Lower leg skin (tissue), 3 donors: ENCODE measurements around the gene RALGPS2.

Source experiments
- POLR2A ChIP-seq, 2 donors: fragments of 450-650 bp; IDR thresholded peaks; one replicate each; pipeline ENCODE4 v1.6.1; 2016 to 2017; ENCODE audit warnings: antibody characterized with exemption in 2 of 2, mild to moderate bottlenecking in 1 of 2, moderate library complexity in 1 of 2
- TF ChIP-seq, protein P1 (sequence below), 3 donors: fragments of 450-650 bp; IDR thresholded peaks; one replicate each; pipeline ENCODE4 v1.5.1; 2016; ENCODE audit warnings: antibody characterized with exemption in 3 of 3, mild to moderate bottlenecking in 3 of 3, moderate library complexity in 2 of 3

DNA sequence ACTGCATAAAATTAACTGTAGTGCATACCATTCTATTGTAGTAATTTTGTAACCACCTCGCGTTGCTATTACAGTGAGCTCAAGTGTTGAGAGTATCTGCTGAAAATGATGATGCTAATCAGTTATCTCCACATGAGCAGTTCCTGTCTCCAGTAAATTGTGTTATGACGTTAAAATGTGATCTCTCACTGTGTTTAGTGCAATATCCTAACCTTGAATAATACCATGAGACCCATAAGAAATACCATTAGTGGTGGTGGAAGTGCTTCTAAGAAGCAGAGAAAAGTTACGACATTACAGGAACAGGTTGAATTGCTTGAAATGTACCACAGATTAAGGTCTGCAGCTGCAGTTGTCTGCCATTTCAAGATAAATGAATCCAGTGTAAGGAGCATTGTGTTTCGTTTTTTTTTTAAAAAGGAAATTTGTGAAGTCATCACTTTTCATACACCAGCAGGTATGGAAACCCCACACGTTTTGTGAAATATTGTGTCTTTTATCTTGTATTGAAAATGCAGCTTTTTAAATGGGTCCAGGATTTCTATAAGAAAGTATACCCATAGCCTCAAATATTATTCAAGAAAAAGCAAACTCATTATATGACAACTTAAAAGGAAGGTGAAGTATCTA lies 73.3 kb downstream of the RALGPS2 start:
- TF ChIP-seq, protein P1, sequence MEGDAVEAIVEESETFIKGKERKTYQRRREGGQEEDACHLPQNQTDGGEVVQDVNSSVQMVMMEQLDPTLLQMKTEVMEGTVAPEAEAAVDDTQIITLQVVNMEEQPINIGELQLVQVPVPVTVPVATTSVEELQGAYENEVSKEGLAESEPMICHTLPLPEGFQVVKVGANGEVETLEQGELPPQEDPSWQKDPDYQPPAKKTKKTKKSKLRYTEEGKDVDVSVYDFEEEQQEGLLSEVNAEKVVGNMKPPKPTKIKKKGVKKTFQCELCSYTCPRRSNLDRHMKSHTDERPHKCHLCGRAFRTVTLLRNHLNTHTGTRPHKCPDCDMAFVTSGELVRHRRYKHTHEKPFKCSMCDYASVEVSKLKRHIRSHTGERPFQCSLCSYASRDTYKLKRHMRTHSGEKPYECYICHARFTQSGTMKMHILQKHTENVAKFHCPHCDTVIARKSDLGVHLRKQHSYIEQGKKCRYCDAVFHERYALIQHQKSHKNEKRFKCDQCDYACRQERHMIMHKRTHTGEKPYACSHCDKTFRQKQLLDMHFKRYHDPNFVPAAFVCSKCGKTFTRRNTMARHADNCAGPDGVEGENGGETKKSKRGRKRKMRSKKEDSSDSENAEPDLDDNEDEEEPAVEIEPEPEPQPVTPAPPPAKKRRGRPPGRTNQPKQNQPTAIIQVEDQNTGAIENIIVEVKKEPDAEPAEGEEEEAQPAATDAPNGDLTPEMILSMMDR (IDR thresholded peaks at IDR 0.05): no peak
- TF ChIP-seq POLR2A (IDR thresholded peaks at IDR 0.05): no peak
